PC-9 (cell line): ENCODE results near the gene GALNT9.

Experiments used
- CTCF ChIP-seq: fragments of 200-600 bp; sonication (generic); conservative IDR thresholded peaks from 2 replicates; pipeline ENCODE4 v1.6.1; 2017; ENCODE audit warnings: mixed run types, antibody characterized with exemption, mild to moderate bottlenecking, moderate library complexity
- EZH2 ChIP-seq: fragments of 200-600 bp; sonication (generic); IDR thresholded peaks from 2 replicates; pipeline ENCODE4 v1.8.0; 2017; ENCODE audit warnings: antibody characterized with exemption, low read depth

DNA sequence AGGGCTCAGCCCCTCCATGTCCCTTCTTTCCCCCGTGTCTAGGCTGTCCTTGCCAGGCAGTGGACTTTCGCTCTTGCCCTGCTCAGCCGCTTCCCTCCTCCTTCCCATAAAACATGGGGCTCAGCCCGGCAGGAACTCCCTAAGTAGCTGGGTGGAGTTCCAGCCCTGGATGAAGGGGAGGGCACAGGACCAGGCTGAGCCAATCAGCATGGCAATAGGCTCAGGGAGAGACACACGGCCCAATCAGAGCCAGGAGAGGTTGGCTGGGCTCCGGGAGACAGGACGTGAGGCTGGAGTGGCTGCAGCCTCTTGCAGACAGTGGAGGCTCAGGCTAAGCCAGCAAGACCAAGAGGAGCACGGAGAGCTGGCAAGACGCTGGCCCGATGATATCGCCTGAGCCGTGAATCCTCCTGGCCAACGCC is 54.3 kb downstream of the GALNT9 start:
- TF ChIP-seq CTCF: no peak
- no peak for TF ChIP-seq EZH2
